Common myeloid progenitor, CD34-positive (primary cell): ENCODE measurements around the gene ABHD16A. TPM values are rescaled to one million over a fixed set of nuclear protein-coding genes. Genes with fewer than 3 reads are reported as not detected.

Source experiments
- CTCF ChIA-PET: fragments of 350-600 bp; sonication (Branson Sonifier 250); formaldehyde crosslinking; loops from one replicate; lab custom pipeline; 2021; ENCODE audit warnings: antibody characterized with exemption; lab: Charles Lee
- POLR2A ChIA-PET: fragments of 350-600 bp; sonication (Branson Sonifier 250); formaldehyde crosslinking; loops from one replicate; lab custom pipeline; 2021; ENCODE audit warnings: antibody characterized with exemption; lab: Charles Lee
- DNase-seq, 3 donors: peaks; one replicate each; pipeline versions ENCODE4 v3.0.0 to v3.0.0-alpha.2; 2013
- H3K27ac ChIP-seq, 2 experiments: 1 replicate in 1 of 2; 2 replicates in 1 of 2; pipeline ENCODE4 v1.7.0; 2013; ENCODE audit warnings: inconsistent platforms in 2 of 2, low read length in 2 of 2, mild to moderate bottlenecking in 2 of 2, low read depth in 1 of 2, moderate library complexity in 1 of 2; ENCODE audit not compliant: severe bottlenecking in 2 of 2, insufficient read depth in 1 of 2, poor library complexity in 1 of 2
- H3K27me3 ChIP-seq, 5 experiments: replicated peaks in 2 of 5; 1 replicate in 3 of 5; 2 replicates in 2 of 5; pipeline versions ENCODE4 v1.6.1 to v1.7.0; 2013; ENCODE audit warnings: low read length in 4 of 5, mild to moderate bottlenecking in 2 of 5, moderate library complexity in 2 of 5, inconsistent platforms in 1 of 5; ENCODE audit not compliant: insufficient read depth in 5 of 5, control insufficient read depth in 4 of 5
- H3K36me3 ChIP-seq, 4 experiments: 1 replicate in 2 of 4; 2 replicates in 2 of 4; pipeline versions ENCODE4 v1.6.1 to v1.7.0; 2013; ENCODE audit warnings: low read length in 3 of 4, control low read depth in 1 of 4, mild to moderate bottlenecking in 1 of 4; ENCODE audit not compliant: control insufficient read depth in 4 of 4, insufficient read depth in 4 of 4
- H3K4me1 ChIP-seq, 4 experiments: 1 replicate in 3 of 4; 2 replicates in 1 of 4; pipeline versions ENCODE4 v1.6.1 to v1.7.1; 2013; ENCODE audit warnings: low read length in 3 of 4, mild to moderate bottlenecking in 3 of 4, control low read depth in 1 of 4, inconsistent platforms in 1 of 4, moderate library complexity in 1 of 4; ENCODE audit not compliant: control insufficient read depth in 4 of 4, insufficient read depth in 4 of 4; ENCODE audit errors: control extremely low read depth in 1 of 4
- H3K4me3 ChIP-seq, 7 experiments: 1 replicate in 4 of 7; 2 replicates in 3 of 7; pipeline versions ENCODE4 v1.5.1 to v1.7.0; 2013; ENCODE audit warnings: mild to moderate bottlenecking in 7 of 7, low read length in 6 of 7, moderate library complexity in 6 of 7, inconsistent platforms in 2 of 7, low read depth in 2 of 7, control low read depth in 1 of 7; ENCODE audit not compliant: insufficient read depth in 4 of 7, control insufficient read depth in 1 of 7; ENCODE audit errors: extremely low read depth in 1 of 7
- H3K9me3 ChIP-seq, 5 experiments: 1 replicate in 4 of 5; 2 replicates in 1 of 5; pipeline versions ENCODE4 v1.6.1 to v1.7.1; 2013; ENCODE audit warnings: low read length in 4 of 5, mild to moderate bottlenecking in 2 of 5, inconsistent platforms in 1 of 5, low read depth in 1 of 5, moderate library complexity in 1 of 5; ENCODE audit not compliant: control insufficient read depth in 4 of 5, insufficient read depth in 2 of 5; ENCODE audit errors: control extremely low read depth in 1 of 5
- WGBS: methylation state at CpG from one replicate; pipeline ENCODE4 v1.1.5; 2013; ENCODE audit not compliant: insufficient coverage; 5-methylcytosine and 5-hydroxymethylcytosine counted together
- polyA plus RNA-seq: library from polyadenylated mRNA; unstranded; fragments of 120-200 nt; gene quantifications from one replicate; pipeline ENCODE4 v1.2.1, GENCODE V29; 2013

The ABHD16A gene
- polyA plus RNA-seq: 51.3 TPM

GRCh38 chr6:31702819-31703716 is at the start of gene ABHD16A:
ABHD16A (minus strand) TSS chr6:31703324; CDS start chr6:31703281, 43 bp downstream.
- peak within 1 kb of the TSS; percentile 98 to 99 for H3K27ac ChIP-seq
- H3K4me3 ChIP-seq: peak within 1 kb of the TSS; percentile 85 to 99 (median 96)
- peak; percentile 99 for DNase-seq
- ChIA-PET CTCF (interaction anchor here (0.9 to 7.3 kb wide), 12 partner anchors 9 to 161 kb away, joined by 3 to 51 read pairs (median 4); partner anchors contain the start of gene LY6G5C), POLR2A (interaction anchor here (0.6 to 1.8 kb wide), 9 partner anchors 8 to 127 kb away, joined by 3 to 9 read pairs (median 3); partner anchors contain the start of gene VARS1)
- H3K9me3 ChIP-seq: no peaks in the 10 kb centered on the region
- H3K36me3 ChIP-seq: peaks cover 0 to 17% (median 4%) of the 10 kb centered on the region in 4 experiments
- H3K27me3 ChIP-seq: no peaks in the 10 kb centered on the region
- WGBS: under 1% methylated on average over 49 of the region's 54 CpGs
- peaks cover 0 to 25% (median 15%) of the 10 kb centered on the region in 4 experiments for H3K4me1 ChIP-seq

- POLR2A ChIA-PET: no interaction called here
- Histone ChIP-seq H3K36me3 (peaks cover 0 to 24% (median 10%) of the 10 kb centered on the region in 4 experiments), H3K4me1 (no peaks in the 10 kb centered on the region), H3K27ac (no peak overlapping the region), H3K4me3 (no peak overlapping the region), H3K9me3 (no peaks in the 10 kb centered on the region), H3K27me3 (no peaks in the 10 kb centered on the region)
- CTCF ChIA-PET: interaction anchor here (0.5 to 1.5 kb wide), 6 partner anchors 11 to 77 kb away, joined by 3 to 5 read pairs (median 4); no protein-coding TSS in a partner anchor
- no peak for DNase-seq
- WGBS: 100% methylated on average over 5 of the region's 8 CpGs
Observed at GRCh38 chr6:31752739-31753319, 49.7 kb upstream of the ABHD16A start.

GRCh38 chr6:31750411-31751022 is 47.4 kb upstream of the ABHD16A start:
- ChIA-PET POLR2A (no interaction called here), CTCF (interaction anchor here (1.0 to 1.4 kb wide), 4 partner anchors 10 to 41 kb away, joined by 3 to 7 read pairs (median 3); partner anchors contain the start of gene MSH5)
- Histone ChIP-seq H3K4me1 (no peaks in the 10 kb centered on the region), H3K27me3 (no peaks in the 10 kb centered on the region), H3K4me3 (no peak overlapping the region), H3K36me3 (peaks cover 0 to 33% (median 14%) of the 10 kb centered on the region in 4 experiments), H3K27ac (peak overlapping the region in 1 of 2 experiments; percentile 40), H3K9me3 (no peaks in the 10 kb centered on the region)
- DNase-seq: no peak
- 97% methylated on average over 5 of the region's 7 CpGs for WGBS

GRCh38 chr6:31749301-31750036 is 46.3 kb upstream of the ABHD16A start:
- 100% methylated on average over 5 of the region's 8 CpGs for WGBS
- H3K36me3 ChIP-seq: peaks cover 0 to 40% (median 18%) of the 10 kb centered on the region in 4 experiments
- POLR2A ChIA-PET: interaction anchor here (0.7 kb wide), 1 partner anchor 78 kb away, joined by 5 read pairs; no protein-coding TSS in a partner anchor

GRCh38 chr6:31744422-31744821 is 41.3 kb upstream of the ABHD16A start:
- H3K9me3 ChIP-seq: no peaks in the 10 kb centered on the region
- ChIA-PET POLR2A (no interaction called here), CTCF (interaction anchor here (0.8 to 1.8 kb wide), 2 partner anchors 25 to 33 kb away, joined by 3 to 8 read pairs; no protein-coding TSS in a partner anchor)
- peaks cover 8 to 52% (median 27%) of the 10 kb centered on the region in 4 experiments for H3K36me3 ChIP-seq
- peaks cover 4 to 19% (median 9%) of the 10 kb centered on the region in 4 experiments for H3K4me1 ChIP-seq
- H3K27ac ChIP-seq: peak overlapping the region in 1 of 2 experiments; percentile 52
- no peak overlapping the region for H3K4me3 ChIP-seq
- WGBS: 80% methylated on average over 1 of the region's 1 CpG
- no peak for DNase-seq
- H3K27me3 ChIP-seq: no peaks in the 10 kb centered on the region

More at GRCh38 chr6:31749301-31750036, 46.3 kb upstream of the ABHD16A start:
- Histone ChIP-seq H3K4me3 (no peak overlapping the region), H3K27me3 (no peaks in the 10 kb centered on the region), H3K9me3 (no peaks in the 10 kb centered on the region), H3K4me1 (no peaks in the 10 kb centered on the region), H3K27ac (peak overlapping the region in 1 of 2 experiments; percentile 6)
- no peak for DNase-seq
- CTCF ChIA-PET: interaction anchor here (0.7 to 1.1 kb wide), 5 partner anchors 11 to 1578 kb away, joined by 3 to 4 read pairs (median 3); no protein-coding TSS in a partner anchor

- Histone ChIP-seq H3K27ac (peak overlapping the region in 1 of 2 experiments; percentile 52), H3K9me3 (no peaks in the 10 kb centered on the region), H3K36me3 (peaks cover 6 to 44% (median 23%) of the 10 kb centered on the region in 4 experiments), H3K4me1 (peaks cover 15 to 33% (median 24%) of the 10 kb centered on the region in 4 experiments), H3K27me3 (no peaks in the 10 kb centered on the region), H3K4me3 (no peak overlapping the region)
- no peak for DNase-seq
- ChIA-PET POLR2A (interaction anchor here (0.6 kb wide), 1 partner anchor 84 kb away, joined by 3 read pairs; no protein-coding TSS in a partner anchor), CTCF (interaction anchor here (1.1 kb wide), 1 partner anchor 26 kb away, joined by 3 read pairs; no protein-coding TSS in a partner anchor)
- WGBS: 100% methylated on average over 3 of the region's 3 CpGs
Observed at GRCh38 chr6:31742894-31743293, 39.8 kb upstream of the ABHD16A start.
